HG03354 (cell line): ENCODE measurements around the gene MRPL24.

ENCODE experiments used
- ATAC-seq: cut with Tn5 transposase; IDR thresholded peaks from one replicate; pipeline ENCODE4 v1.9.1; 2021; ENCODE audit warnings: mild to moderate bottlenecking; ENCODE audit not compliant: unreplicated experiment, poor library complexity, severe bottlenecking

MRPL24 gene

GRCh38 chr1:156740741-156741480, at the start of gene MRPL24:
Gene MRPL24, minus strand, starts transcription at chr1:156741088. Its CDS starts 2,384 bp downstream, at chr1:156738704.
- peak; percentile 86 for ATAC-seq

- ATAC-seq: no peak
Observed at GRCh38 chr1:156789621-156790318, 48.9 kb upstream of the MRPL24 start.

- no peak for ATAC-seq
Observed at GRCh38 chr1:156788136-156788535, 47.2 kb upstream of the MRPL24 start.

- no peak for ATAC-seq
Observed at GRCh38 chr1:156786640-156787039, 45.8 kb upstream of the MRPL24 start.

- no peak for ATAC-seq
Observed at GRCh38 chr1:156785458-156785857, 44.6 kb upstream of the MRPL24 start.

GRCh38 chr1:156781585-156782186, 40.8 kb upstream of the MRPL24 start:
- ATAC-seq: no peak

- ATAC-seq: no peak
Observed at GRCh38 chr1:156777573-156777972, 36.7 kb upstream of the MRPL24 start.

GRCh38 chr1:156776942-156777341, 36.1 kb upstream of the MRPL24 start:
- ATAC-seq: no peak

GRCh38 chr1:156775799-156776198, 34.9 kb upstream of the MRPL24 start:
- ATAC-seq: no peak

GRCh38 chr1:156773607-156774006, 32.7 kb upstream of the MRPL24 start:
- ATAC-seq: no peak

GRCh38 chr1:156772728-156773497, 32.0 kb upstream of the MRPL24 start:
- no peak for ATAC-seq

GRCh38 chr1:156772222-156772621, 31.3 kb upstream of the MRPL24 start:
- no peak for ATAC-seq

GRCh38 chr1:156768610-156769295, 27.9 kb upstream of the MRPL24 start:
- no peak for ATAC-seq

- peak; percentile 9 for ATAC-seq
Observed at GRCh38 chr1:156767879-156768604, 27.2 kb upstream of the MRPL24 start.

- peak; percentile 96 for ATAC-seq
Observed at GRCh38 chr1:156767101-156767878, 26.4 kb upstream of the MRPL24 start, which contains the start of gene PRCC. Gene PRCC, plus strand, starts transcription at chr1:156767535. Its CDS starts 237 bp downstream, at chr1:156767772.

- ATAC-seq: peak; percentile 13
Observed at GRCh38 chr1:156766298-156767100, 25.6 kb upstream of the MRPL24 start.

- ATAC-seq: no peak
Observed at GRCh38 chr1:156765666-156766065, 24.8 kb upstream of the MRPL24 start.
